IPS-18a (cell line): ENCODE results near the gene ASXL3.

Experiments
- H3K27ac ChIP-seq: one replicate; pipeline ENCODE4 v1.5.1; 2013; ENCODE audit warnings: low read length
- H3K27me3 ChIP-seq: one replicate; pipeline ENCODE4 v1.6.1; 2013; ENCODE audit warnings: mild to moderate bottlenecking, low read length; ENCODE audit not compliant: control insufficient read depth, insufficient read depth
- H3K36me3 ChIP-seq: one replicate; pipeline ENCODE4 v1.6.1; 2013; ENCODE audit warnings: low read depth, low read length; ENCODE audit not compliant: control insufficient read depth
- H3K4me1 ChIP-seq: one replicate; pipeline ENCODE4 v1.6.1; 2013; ENCODE audit warnings: low read depth, low read length; ENCODE audit not compliant: control insufficient read depth
- H3K4me3 ChIP-seq: one replicate; pipeline ENCODE4 v1.5.1; 2013; ENCODE audit warnings: low read length
- H3K9ac ChIP-seq: one replicate; pipeline ENCODE4 v1.6.1; 2013; ENCODE audit warnings: mild to moderate bottlenecking, low read length, moderate library complexity
- H3K9me3 ChIP-seq: one replicate; pipeline ENCODE4 v1.6.1; 2013; ENCODE audit warnings: low read depth, low read length; ENCODE audit not compliant: control insufficient read depth

Gene ASXL3

DNA sequence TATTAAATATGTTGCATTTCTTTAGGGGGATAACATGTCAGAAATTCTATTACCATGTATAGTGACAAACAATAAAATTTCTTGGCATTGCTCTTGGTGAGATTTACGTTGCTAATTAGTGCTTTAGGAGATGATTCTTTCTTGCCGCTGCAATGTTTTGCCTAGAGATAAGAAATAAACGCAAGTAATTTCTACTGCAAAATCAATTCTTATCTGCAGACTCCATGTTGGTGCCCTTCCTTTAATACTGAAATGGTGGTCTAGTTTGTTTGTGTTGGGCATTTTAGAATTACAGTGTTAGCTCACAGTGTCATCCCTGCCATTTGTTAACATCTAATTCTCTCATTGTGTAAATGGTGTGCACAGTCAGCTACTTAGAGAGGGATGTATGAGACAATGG is 34.6 kb downstream of the ASXL3 start:
- H3K4me1 ChIP-seq: no peaks in the 10 kb centered on the region
- H3K4me3 ChIP-seq: no peak overlapping the region
- H3K9ac ChIP-seq: no peak overlapping the region
- H3K36me3 ChIP-seq: no peaks in the 10 kb centered on the region
- H3K27me3 ChIP-seq: no peaks in the 10 kb centered on the region
- H3K27ac ChIP-seq: no peak overlapping the region
- no peaks in the 10 kb centered on the region for H3K9me3 ChIP-seq

- no peak overlapping the region for H3K27ac ChIP-seq
- H3K4me3 ChIP-seq: no peak overlapping the region
- no peak overlapping the region for H3K9ac ChIP-seq
- no peaks in the 10 kb centered on the region for H3K27me3 ChIP-seq
- no peaks in the 10 kb centered on the region for H3K36me3 ChIP-seq
- H3K4me1 ChIP-seq: no peaks in the 10 kb centered on the region
- no peaks in the 10 kb centered on the region for H3K9me3 ChIP-seq
These were observed 38.5 kb downstream of the ASXL3 start for GRCh38 chr18:33616556-33616955.

DNA sequence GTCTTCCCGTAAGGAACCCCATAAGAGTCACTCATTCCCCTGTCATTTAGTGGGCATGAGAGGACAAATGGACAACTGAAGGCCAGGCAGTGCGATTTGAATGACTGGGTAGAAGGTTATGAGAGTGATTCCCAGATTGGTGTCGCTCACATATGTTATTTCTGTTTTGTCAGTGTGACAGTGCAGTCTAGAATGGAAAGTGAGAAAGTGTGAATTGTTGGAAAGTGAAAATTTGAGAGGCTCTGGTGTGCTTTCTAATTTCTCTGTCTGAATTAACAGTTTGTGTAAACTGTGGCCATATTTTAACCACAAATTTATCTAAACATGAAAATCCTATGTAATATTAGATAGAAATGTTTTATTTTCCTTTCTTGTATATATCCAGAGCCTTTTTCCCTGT is 49.1 kb downstream of the ASXL3 start:
- no peaks in the 10 kb centered on the region for H3K27me3 ChIP-seq
- no peak overlapping the region for H3K4me3 ChIP-seq
- H3K4me1 ChIP-seq: no peaks in the 10 kb centered on the region
- H3K36me3 ChIP-seq: no peaks in the 10 kb centered on the region
- H3K9me3 ChIP-seq: no peaks in the 10 kb centered on the region
- H3K27ac ChIP-seq: no peak overlapping the region
- no peak overlapping the region for H3K9ac ChIP-seq

DNA sequence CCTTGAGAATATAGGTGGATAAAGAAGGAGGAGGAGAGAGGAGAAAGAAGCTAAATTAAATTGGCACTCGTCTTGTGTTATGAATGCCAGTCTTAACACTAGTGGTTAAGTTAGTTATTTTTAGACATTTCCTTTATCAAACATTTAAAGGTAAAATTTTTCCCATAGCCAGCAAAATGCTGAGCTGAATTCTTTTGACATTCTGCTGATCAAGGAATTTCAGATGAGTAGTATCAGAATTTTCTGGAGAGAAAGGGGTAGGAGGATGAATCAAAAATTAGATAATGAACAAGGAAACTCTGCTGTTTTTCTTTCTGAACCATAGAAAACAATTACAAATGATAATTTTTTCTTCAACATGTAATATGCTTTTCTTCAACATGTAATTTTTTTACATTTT is 52.5 kb downstream of the ASXL3 start:
- Histone ChIP-seq H3K27ac (no peak overlapping the region), H3K36me3 (no peaks in the 10 kb centered on the region), H3K4me3 (no peak overlapping the region), H3K9ac (no peak overlapping the region), H3K9me3 (no peaks in the 10 kb centered on the region), H3K27me3 (no peaks in the 10 kb centered on the region), H3K4me1 (no peaks in the 10 kb centered on the region)

DNA sequence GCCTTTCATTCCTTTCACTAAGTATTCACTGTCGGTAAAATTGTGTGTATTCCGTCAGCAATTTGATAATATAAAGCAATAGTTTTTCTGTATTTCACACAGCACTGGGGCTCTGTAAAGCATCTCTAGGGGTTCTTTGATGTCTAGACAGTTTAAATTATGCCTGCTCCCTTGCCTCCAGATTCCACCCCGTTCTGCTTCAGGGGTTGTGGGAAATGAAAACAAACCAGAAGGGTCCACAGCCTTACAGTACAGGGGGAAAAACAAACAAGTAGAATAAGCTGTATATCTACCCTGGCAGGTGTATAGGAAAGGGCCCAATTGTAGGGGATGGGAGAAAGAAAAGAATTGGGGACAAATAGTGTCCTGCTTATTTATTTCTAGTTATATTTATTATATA is 63.1 kb downstream of the ASXL3 start:
- no peak overlapping the region for H3K27ac ChIP-seq
- peaks cover 26% of the 10 kb centered on the region for H3K4me1 ChIP-seq
- H3K36me3 ChIP-seq: no peaks in the 10 kb centered on the region
- no peak overlapping the region for H3K9ac ChIP-seq
- H3K27me3 ChIP-seq: no peaks in the 10 kb centered on the region
- H3K4me3 ChIP-seq: no peak overlapping the region
- no peaks in the 10 kb centered on the region for H3K9me3 ChIP-seq

DNA sequence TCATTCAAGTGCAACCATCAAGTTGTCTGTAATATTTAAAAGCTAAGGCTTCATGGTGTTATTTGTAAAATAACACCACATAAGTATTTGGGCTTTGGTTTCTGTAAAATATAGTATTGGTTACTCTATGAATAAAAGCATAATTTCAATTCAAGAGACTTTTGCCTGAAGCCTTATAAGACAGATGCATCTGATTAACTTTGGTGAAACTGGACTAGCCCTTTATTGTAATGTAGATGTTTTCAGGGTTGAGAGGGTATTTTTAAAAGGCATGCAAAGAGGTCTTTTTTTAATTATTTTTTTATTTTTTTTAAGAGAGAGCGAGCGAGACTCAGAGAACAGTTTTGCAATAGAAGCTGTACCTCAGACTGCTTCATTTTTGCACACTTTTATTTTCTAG is 66.5 kb downstream of the ASXL3 start:
- H3K36me3 ChIP-seq: no peaks in the 10 kb centered on the region
- peaks cover 47% of the 10 kb centered on the region for H3K4me1 ChIP-seq
- no peaks in the 10 kb centered on the region for H3K27me3 ChIP-seq
- no peak overlapping the region for H3K4me3 ChIP-seq
- no peaks in the 10 kb centered on the region for H3K9me3 ChIP-seq
- H3K9ac ChIP-seq: no peak overlapping the region
- no peak overlapping the region for H3K27ac ChIP-seq

GRCh38 chr18:33647365-33647764 is 69.3 kb downstream of the ASXL3 start:
- Histone ChIP-seq H3K9me3 (no peaks in the 10 kb centered on the region), H3K27ac (no peak overlapping the region), H3K27me3 (no peaks in the 10 kb centered on the region), H3K36me3 (no peaks in the 10 kb centered on the region), H3K4me1 (peaks cover 44% of the 10 kb centered on the region), H3K4me3 (no peak overlapping the region), H3K9ac (no peak overlapping the region)

GRCh38 chr18:33652635-33653034 is 74.6 kb downstream of the ASXL3 start:
- Histone ChIP-seq H3K27me3 (no peaks in the 10 kb centered on the region), H3K36me3 (no peaks in the 10 kb centered on the region), H3K4me3 (no peak overlapping the region), H3K9ac (no peak overlapping the region), H3K27ac (no peak overlapping the region), H3K4me1 (peaks cover 6% of the 10 kb centered on the region), H3K9me3 (no peaks in the 10 kb centered on the region)

- Histone ChIP-seq H3K36me3 (no peaks in the 10 kb centered on the region), H3K27me3 (no peaks in the 10 kb centered on the region), H3K9ac (no peak overlapping the region), H3K27ac (no peak overlapping the region), H3K9me3 (no peaks in the 10 kb centered on the region), H3K4me1 (peaks cover under 1% of the 10 kb centered on the region), H3K4me3 (no peak overlapping the region)
These were observed 75.2 kb downstream of the ASXL3 start for GRCh38 chr18:33653231-33653630.

DNA sequence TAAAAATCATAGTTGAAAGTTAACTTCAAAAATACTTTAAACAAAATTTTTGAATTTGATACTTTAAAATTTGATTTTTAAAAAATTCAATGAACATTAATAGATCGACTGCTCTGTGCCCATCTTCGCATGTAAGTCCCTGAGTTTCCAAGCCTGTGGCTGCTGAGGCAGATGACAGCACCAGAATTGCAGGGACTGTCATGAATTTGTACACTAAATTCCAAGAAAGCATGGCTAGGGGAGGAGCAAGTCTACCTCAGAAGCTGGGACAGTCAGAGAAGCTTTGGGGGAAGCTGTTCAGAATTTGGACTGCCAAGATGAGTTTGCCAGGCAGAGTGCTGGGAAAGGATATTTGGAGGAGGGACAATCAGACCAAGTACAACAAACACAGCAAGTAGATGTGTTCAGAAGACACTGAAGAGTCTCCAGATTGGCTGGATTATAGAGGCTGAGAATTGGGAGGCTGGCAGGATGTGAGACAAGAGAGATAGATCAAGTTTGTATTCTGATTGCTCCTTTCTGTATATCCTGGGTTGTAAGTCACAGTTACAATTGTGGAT is 79.0 kb downstream of the ASXL3 start:
- Histone ChIP-seq H3K27me3 (no peaks in the 10 kb centered on the region), H3K9me3 (no peaks in the 10 kb centered on the region), H3K9ac (no peak overlapping the region)

DNA sequence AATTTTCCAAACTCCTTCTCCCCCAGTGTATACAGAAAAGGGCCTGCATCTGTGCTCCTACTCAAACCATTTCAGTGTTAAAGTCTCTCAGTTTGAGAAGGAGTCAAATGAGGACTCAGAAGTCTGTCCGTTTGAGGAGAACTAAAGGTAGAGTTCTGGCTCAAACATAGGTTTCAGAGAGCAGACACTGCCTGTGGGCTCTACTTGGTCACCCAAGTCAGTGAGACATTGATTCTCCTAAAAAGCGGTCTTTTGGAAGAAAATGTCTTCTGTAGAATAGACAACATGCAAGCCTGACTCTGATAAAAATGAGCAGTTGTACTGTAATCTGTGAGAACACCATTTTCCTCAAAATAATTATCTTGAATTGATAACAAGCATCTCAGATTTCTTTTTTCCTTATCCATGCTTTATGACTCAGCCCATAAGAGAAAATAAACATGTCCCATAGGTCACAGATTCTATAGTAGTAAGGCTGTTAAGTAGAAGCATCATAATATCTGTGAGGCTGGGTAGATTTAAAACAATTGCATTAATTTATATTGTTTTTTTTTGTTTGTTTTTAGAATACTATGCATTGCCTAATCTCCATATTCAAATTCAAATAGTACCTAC is 82.8 kb downstream of the ASXL3 start:
- Histone ChIP-seq H3K9ac (no peak overlapping the region), H3K27me3 (no peaks in the 10 kb centered on the region), H3K9me3 (no peaks in the 10 kb centered on the region), H3K4me1 (no peaks in the 10 kb centered on the region), H3K4me3 (no peak overlapping the region), H3K27ac (no peak overlapping the region), H3K36me3 (no peaks in the 10 kb centered on the region)

More for the DNA sequence above, 79.0 kb downstream of the ASXL3 start:
- Histone ChIP-seq H3K27ac (no peak overlapping the region), H3K36me3 (no peaks in the 10 kb centered on the region), H3K4me1 (no peaks in the 10 kb centered on the region), H3K4me3 (no peak overlapping the region)

DNA sequence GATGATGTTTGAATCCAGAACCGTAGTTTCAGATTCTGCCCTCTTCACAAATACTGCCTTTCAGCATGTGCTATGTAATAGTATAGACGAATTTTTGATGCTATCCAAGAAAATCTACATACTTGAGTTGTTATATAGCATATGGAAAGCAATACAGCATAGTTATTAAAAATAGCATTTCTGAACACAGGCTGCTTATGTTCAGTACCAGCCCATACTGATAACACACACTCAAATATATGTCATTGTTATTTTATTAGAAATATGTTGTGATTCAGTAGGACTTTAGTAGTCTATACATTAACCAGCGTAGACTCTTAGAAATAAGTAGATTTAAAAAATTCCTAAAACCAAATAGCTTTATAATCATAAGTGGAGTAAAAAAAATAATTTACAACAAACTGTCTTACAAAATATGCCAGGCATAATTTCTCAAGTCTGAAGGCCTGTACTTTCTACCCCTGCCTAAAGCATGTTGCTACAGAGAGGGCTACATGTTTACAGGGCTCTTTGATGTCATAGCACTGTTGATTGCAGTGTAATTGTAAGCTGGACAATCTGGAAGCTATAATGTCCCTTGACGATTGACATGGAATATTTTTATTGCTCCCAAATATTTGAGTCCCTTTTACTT is 86.3 kb downstream of the ASXL3 start:
- no peak overlapping the region for H3K27ac ChIP-seq

More for the DNA sequence above, 86.3 kb downstream of the ASXL3 start:
- no peaks in the 10 kb centered on the region for H3K4me1 ChIP-seq
- no peak overlapping the region for H3K4me3 ChIP-seq
- H3K27me3 ChIP-seq: no peaks in the 10 kb centered on the region
- no peak overlapping the region for H3K9ac ChIP-seq
- H3K9me3 ChIP-seq: no peaks in the 10 kb centered on the region
- H3K36me3 ChIP-seq: no peaks in the 10 kb centered on the region
